NCI-H524 treated with DMSO at 0.1 percent for 48 hours (cell line): ENCODE results near the gene CAMSAP3.

Source experiments
- DNase-seq: peaks from one replicate; lab custom pipeline; 2025; lab: John Stamatoyannopoulos, UW

Gene CAMSAP3

DNA sequence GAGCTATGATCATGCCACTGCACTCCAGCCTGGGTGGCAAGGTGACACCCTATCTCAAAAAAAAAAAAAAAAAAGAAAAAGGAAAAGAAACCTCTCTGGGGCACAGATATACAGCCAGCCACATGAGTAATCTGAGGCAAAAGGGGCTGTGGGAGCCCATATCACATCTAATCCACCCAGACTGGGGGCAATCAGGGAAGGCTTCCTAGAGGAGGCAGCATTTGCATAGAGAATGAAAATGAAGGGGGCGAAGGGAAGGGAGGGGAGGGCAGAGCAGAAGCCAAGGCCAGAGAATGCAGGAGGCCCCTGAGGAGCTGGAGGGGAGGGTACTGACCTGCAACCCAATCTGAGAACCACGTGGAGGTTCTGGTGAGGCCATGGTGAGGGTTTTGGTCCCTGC, 54.5 kb downstream of the CAMSAP3 start:
- DNase-seq, result no peak

DNA sequence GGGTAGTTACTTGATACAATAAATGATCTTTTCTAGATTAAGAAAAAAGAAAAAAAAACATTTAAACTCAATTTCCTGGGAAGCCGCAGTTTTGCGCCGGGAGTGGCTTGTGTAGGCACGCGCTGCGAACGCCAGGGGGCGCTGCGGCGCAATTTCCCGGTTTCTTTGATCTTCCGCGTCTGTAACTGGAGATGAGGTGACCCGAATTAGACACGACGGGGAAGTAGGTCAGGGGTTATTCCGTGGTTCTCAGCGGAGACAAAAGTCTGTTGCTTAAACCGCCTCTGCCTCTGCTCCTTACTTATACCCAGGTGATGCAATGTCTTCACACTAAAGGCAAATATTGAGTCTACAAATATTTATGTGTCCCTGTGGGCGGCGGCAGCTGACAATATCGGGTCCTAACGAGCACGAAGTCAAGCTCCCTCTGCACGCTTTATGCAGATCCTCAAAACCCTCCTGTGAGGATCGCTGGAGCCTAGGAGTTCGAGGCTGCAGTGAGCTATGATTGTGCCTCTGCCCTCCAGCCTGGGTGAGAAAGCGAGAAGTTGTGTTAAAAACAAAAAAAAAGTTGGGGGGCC, 56.5 kb downstream of the CAMSAP3 start:
- peak; percentile 32 for DNase-seq

DNA sequence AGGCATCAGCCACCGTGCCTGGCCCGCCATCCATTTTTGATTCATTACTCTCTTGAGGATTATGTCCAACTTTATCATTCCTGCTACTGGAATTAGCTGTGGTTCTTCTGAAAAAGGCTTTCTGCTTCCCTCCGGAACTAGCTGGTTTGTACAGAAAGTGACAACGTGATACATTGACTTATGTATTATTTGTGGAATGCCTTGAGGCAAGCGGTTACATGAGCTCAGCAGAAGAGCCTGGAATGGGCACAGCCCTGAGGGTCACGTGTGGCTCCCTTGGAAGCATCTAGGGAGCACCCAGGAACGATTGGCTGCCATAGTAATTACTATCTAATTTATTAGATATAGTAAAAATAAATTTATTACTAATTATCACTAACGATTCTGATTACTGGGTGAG, 58.7 kb downstream of the CAMSAP3 start:
- no peak for DNase-seq

DNA sequence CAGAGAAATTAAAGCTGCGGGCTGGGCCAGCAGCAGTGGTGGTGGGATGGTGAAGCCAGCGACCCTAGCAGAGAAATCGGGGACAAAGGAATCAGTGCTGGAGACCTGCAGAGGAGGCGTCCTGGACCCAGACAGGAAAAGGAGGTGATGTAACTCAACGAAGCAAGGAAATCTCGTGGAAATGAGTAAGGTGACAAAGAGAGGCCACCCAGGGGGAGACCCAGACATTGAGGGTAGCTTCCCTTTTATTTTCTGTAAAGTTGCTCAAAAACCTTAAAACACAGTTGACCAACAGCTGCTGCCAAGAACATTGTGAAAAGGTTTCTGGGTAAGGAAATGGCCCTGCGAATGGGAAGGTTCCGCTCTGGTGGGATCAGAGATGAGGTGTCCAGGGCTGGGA, 59.9 kb downstream of the CAMSAP3 start:
- DNase-seq, result no peak

DNA sequence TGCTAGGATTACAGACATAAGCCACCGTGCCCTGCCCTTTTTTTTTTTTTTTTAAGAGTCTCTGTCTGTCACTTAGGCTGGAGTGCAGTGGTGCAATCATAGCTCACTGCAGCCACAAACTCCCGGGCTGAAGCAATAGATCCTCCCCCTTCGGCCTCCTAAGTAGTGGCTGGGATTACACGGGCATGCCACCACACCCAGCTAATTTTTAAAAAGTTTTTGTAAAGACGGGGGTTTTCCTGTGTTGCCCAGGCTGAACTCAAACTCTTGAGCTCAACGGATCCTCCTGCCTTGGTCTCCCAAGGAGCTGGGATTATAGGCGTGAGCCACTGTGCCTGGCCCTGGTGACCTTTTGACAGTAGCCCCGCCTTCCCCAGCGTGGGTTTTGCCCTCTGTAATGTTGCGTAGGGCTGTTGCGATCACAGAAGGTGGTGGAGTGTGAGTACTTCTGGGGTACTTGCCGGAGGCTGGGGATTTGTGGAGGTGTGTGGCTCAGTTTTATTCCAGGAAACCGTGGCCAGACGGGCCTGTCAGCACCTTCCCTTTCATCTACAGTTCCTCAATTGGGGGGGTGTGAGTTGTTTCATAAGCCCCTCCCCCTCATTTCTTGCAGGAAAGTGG, 61.6 kb downstream of the CAMSAP3 start:
- no peak for DNase-seq

DNA sequence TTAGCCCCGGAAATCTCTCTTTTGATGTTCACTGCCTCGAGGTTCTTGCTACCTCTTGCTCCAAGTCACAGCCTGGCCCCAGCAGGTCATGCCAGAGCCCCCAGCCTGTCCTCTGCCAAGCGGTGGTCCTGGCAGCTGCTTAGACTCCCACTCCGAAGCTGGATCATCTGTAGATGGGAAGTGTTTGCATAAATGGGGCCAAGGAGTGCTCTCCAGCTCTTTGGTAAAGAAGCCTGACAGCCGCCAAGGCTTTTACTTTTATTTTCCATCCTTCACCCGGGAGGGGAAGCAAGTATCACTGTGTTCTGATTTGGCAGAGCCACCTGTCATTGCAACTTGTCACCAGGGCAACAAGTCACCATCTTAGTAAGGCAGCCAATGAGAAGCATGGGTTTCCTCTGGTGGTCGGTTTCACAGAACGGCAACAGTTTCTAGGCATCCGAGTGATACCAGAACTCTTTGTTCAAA, 62.6 kb downstream of the CAMSAP3 start:
- peak; percentile 61 for DNase-seq

DNA sequence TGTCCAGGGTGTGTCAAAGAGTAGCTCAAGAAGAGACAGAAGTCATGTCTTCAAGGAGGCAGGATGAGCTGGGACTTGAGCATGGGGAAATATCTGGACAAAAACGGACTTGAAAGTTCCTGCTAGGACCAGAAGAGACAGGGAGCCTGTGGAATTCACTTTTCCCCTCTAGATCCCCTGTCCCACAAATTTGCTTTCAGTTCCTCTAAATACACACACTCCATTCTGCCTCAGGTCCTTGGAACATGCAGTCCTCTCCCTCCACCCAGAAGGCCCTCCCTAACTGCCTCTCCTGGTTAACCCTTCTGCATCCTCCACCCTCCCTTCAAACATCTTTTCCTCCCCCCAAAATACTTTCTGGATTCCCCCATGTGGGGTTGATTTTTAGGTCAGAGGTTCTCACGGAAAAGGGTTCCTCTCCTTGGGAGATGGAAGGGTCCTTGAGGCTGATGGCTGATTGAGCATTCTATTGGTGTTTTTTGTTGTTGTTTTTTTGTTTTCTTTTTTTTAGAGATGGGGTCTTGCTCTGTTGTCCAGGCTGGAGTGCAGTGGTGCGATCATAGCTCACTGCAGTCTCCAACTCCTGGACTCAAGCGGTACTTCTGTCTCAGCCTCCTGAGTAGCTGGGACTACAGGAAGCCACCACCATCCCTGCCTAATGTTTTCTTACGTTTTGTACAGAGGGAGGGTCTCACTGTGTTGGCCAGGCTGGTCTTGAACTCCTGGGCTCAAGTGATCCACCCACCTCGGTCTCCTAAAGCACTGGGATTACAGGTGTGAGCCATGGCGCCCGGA, 66.3 kb downstream of the CAMSAP3 start:
- no peak for DNase-seq

DNA sequence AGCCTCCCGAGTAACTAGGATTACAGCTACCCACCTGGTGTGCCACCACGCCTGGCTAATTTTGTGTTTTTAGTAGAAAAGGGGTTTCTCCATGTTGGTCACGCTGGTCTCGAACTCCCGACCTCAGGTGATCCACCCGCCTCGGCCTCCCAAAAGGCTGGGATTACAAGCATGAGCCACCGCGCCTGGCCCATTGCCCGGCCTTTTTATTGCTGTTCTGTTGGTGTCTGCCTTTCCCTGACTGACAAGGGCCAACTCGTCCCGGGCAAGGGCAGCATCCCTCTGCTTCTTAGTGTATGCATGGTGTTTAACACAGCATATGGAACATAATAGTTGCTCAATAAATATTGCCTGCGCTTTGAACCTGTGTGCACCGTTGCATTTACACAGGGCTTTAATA, 67.0 kb downstream of the CAMSAP3 start:
- no peak for DNase-seq

DNA sequence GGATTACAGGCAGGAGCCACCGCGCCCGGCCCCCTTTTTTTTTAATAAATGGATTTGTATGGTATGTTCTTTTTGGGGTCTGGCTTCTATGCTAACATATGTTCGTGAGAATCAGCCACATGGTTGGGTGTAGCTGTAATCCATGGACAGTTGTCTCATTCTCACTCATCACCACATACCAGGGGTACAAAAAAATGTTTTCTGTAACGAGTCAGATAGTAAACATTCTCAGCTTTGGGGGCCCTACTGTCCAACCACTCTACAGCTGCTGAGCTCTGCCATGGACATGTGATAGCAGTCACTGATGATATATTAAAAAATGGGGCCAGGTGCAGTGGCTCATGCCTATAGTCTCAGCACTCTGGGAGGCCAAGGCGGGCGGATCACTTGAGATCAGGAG, 68.0 kb downstream of the CAMSAP3 start:
- DNase-seq, result no peak

DNA sequence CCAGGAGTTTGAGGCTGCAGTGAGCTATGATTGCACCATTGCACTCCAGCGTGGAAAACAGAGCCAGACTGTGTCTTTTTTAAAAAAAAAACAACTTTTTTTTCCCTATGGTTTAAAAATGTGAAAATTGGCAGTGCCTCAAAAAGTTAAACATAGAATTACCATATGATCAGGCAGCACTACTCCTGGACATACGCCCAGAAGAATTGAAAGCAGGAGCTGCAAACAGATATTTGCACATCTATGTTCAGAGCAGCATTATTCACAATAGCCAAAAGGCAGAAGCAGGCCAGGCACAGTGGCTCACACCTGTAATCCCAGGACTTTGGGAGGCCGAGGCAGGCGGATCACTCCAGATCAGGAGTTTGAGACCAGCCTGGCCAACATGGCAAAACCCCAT, 69.4 kb downstream of the CAMSAP3 start:
- no peak for DNase-seq
